Mucosa of stomach (tissue), 1 donor: ENCODE data around the gene CBY3.

Source experiments
- H3K27me3 ChIP-seq: one replicate; pipeline ENCODE4 v1.7.0; 2013; ENCODE audit warnings: mild to moderate bottlenecking, low read length; ENCODE audit not compliant: control insufficient read depth, insufficient read depth
- H3K36me3 ChIP-seq: one replicate; pipeline ENCODE4 v1.7.0; 2013; ENCODE audit warnings: low read length; ENCODE audit not compliant: control insufficient read depth, insufficient read depth
- H3K4me1 ChIP-seq: one replicate; pipeline ENCODE4 v1.7.0; 2013; ENCODE audit warnings: mild to moderate bottlenecking, low read length; ENCODE audit not compliant: control insufficient read depth, insufficient read depth
- H3K4me3 ChIP-seq: one replicate; pipeline ENCODE4 v1.7.0; 2013; ENCODE audit warnings: low read length
- H3K9ac ChIP-seq: one replicate; pipeline ENCODE4 v1.7.0; 2013; ENCODE audit warnings: mild to moderate bottlenecking, low read length, moderate library complexity
- H3K9me3 ChIP-seq: one replicate; pipeline ENCODE4 v1.7.0; 2013; ENCODE audit warnings: mild to moderate bottlenecking, low read length, moderate library complexity; ENCODE audit not compliant: control insufficient read depth
- donor health status: Pancreatic carcinoma.

Gene CBY3

DNA sequence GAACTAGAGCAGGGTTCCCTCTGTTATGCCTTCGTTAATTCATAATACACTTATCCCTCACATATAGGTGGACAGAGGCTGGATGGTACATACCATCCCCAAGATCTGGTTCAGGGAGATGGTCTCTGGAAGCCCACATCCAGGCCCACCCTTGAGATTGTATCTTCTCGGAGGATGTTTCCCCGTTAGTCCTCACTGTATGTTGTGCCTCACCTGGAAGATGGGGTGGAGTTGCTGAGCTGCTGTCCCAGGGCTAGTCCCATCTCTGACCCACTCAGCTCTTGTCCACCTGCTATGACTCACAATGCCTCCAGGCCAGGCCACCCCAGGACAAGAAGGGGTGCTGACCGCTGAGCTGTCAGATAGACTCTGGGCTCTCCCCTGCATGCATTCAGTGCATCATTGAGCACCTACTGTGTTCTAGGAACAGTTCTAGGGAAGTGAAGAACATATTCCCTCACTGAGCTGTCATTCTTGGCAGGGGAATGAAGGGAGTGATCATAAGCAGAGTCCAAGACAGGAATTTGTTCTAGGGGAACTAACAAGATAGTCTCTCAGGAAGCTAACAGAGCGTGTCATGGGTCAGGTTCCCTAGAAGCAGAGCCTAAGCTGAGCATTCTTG, at the start of gene CBY3:
Gene CBY3, minus strand, starts transcription at position 255 of the 622 bp plus-strand sequence. Its CDS starts 116 bp downstream, at position 139.
- H3K9ac ChIP-seq: no peak within 1 kb of the TSS
- no peaks in the 10 kb centered on the region for H3K36me3 ChIP-seq
- H3K9me3 ChIP-seq: no peaks in the 10 kb centered on the region
- H3K4me3 ChIP-seq: no peak within 1 kb of the TSS
- H3K27me3 ChIP-seq: no peaks in the 10 kb centered on the region
- peaks cover 22% of the 10 kb centered on the region for H3K4me1 ChIP-seq

- no peak overlapping the region for H3K4me3 ChIP-seq
- no peaks in the 10 kb centered on the region for H3K9me3 ChIP-seq
- H3K36me3 ChIP-seq: no peaks in the 10 kb centered on the region
- H3K9ac ChIP-seq: no peak overlapping the region
- H3K4me1 ChIP-seq: peaks cover 8% of the 10 kb centered on the region
- no peaks in the 10 kb centered on the region for H3K27me3 ChIP-seq
Observed at GRCh38 chr5:179730356-179730755, 49.5 kb upstream of the CBY3 start.

- Histone ChIP-seq H3K36me3 (peaks cover 3% of the 10 kb centered on the region), H3K9me3 (no peaks in the 10 kb centered on the region), H3K9ac (no peak overlapping the region), H3K4me3 (no peak overlapping the region), H3K27me3 (no peaks in the 10 kb centered on the region), H3K4me1 (peaks cover 8% of the 10 kb centered on the region)
Observed at GRCh38 chr5:179729727-179730126, 48.9 kb upstream of the CBY3 start.

DNA sequence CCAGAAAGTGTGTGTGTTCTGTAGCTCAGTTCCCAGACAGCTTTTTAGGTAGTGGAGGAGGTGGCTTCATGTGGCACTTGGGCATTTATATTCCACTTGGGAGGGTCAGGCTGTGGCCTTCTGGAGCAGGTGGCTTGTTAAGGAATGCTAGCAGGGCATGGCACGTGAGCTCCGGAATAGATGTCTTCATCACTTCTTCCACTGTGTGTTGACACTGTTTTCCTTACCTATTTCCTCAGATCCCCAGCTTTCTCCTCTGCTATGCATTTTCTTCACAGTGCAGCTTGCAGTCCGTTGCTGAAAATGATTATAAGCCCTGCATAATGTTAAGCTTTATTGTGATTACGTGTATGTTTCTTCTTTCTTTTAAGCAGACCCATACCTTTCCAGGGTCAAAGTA, 48.5 kb upstream of the CBY3 start:
- Histone ChIP-seq H3K9ac (no peak overlapping the region), H3K4me1 (peaks cover 8% of the 10 kb centered on the region), H3K27me3 (no peaks in the 10 kb centered on the region), H3K36me3 (peaks cover 7% of the 10 kb centered on the region), H3K9me3 (no peaks in the 10 kb centered on the region), H3K4me3 (no peak overlapping the region)

GRCh38 chr5:179727106-179727505, 46.3 kb upstream of the CBY3 start:
- Histone ChIP-seq H3K4me1 (peaks cover 6% of the 10 kb centered on the region), H3K9ac (no peak overlapping the region), H3K9me3 (no peaks in the 10 kb centered on the region), H3K36me3 (peaks cover 23% of the 10 kb centered on the region), H3K4me3 (no peak overlapping the region), H3K27me3 (no peaks in the 10 kb centered on the region)

- Histone ChIP-seq H3K4me1 (no peaks in the 10 kb centered on the region), H3K36me3 (peaks cover 37% of the 10 kb centered on the region), H3K27me3 (no peaks in the 10 kb centered on the region), H3K4me3 (no peak overlapping the region), H3K9ac (no peak overlapping the region), H3K9me3 (no peaks in the 10 kb centered on the region)
Observed at GRCh38 chr5:179724163-179724562, 43.3 kb upstream of the CBY3 start.

GRCh38 chr5:179720222-179720621, 39.4 kb upstream of the CBY3 start:
- Histone ChIP-seq H3K36me3 (peaks cover 45% of the 10 kb centered on the region), H3K4me3 (no peak overlapping the region), H3K27me3 (no peaks in the 10 kb centered on the region), H3K9me3 (no peaks in the 10 kb centered on the region), H3K9ac (no peak overlapping the region), H3K4me1 (no peaks in the 10 kb centered on the region)

- Histone ChIP-seq H3K9ac (no peak overlapping the region), H3K9me3 (no peaks in the 10 kb centered on the region), H3K36me3 (peaks cover 17% of the 10 kb centered on the region), H3K4me1 (no peaks in the 10 kb centered on the region), H3K27me3 (no peaks in the 10 kb centered on the region), H3K4me3 (no peak overlapping the region)
Observed at GRCh38 chr5:179716286-179716685, 35.5 kb upstream of the CBY3 start.

DNA sequence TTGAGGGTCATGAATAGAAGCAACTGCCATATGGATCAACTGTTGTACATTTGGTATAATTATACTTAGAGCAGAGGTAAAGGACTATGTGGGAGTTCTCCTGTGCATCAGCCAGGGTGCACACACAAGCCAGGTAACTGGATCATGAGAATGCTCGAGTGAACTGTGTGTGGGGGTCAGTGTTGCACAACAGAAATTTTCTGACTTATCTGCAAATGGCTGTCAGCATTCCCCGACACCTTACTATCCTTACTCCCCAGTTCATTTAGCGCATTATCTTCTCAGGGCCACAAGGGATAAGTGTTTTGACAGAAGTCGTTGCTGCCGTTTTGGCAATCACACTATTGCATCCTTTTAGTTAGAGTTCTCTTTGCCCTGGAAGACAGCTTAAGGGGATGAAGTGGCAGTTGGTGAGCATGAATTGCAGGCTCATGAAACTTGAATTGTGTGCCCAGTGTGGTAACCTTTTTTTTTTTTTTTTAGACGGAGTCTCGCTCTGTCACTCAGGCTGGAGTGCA, 19.6 kb upstream of the CBY3 start:
- no peak overlapping the region for H3K4me3 ChIP-seq
- no peaks in the 10 kb centered on the region for H3K27me3 ChIP-seq
- peak overlapping the region; percentile 99 for H3K9ac ChIP-seq
- no peaks in the 10 kb centered on the region for H3K36me3 ChIP-seq
- no peaks in the 10 kb centered on the region for H3K9me3 ChIP-seq
- H3K4me1 ChIP-seq: peaks cover 15% of the 10 kb centered on the region

- H3K4me1 ChIP-seq: peaks cover 15% of the 10 kb centered on the region
Observed at GRCh38 chr5:179699616-179700237, 18.9 kb upstream of the CBY3 start.

GRCh38 chr5:179698935-179699615, 18.2 kb upstream of the CBY3 start, which contains the start of gene CANX:
Gene CANX (plus strand): TSS chr5:179698967. CDS start chr5:179705682, 6,715 bp downstream.
- H3K27me3 ChIP-seq: no peaks in the 10 kb centered on the region
- peak within 1 kb of the TSS; percentile 99 for H3K9ac ChIP-seq
- peaks cover 15% of the 10 kb centered on the region for H3K4me1 ChIP-seq
- H3K4me3 ChIP-seq: peak within 1 kb of the TSS; percentile 77
- no peaks in the 10 kb centered on the region for H3K36me3 ChIP-seq
- H3K9me3 ChIP-seq: no peaks in the 10 kb centered on the region

More at GRCh38 chr5:179699616-179700237, 18.9 kb upstream of the CBY3 start:
- no peaks in the 10 kb centered on the region for H3K9me3 ChIP-seq
- peak overlapping the region; percentile 77 for H3K4me3 ChIP-seq
- H3K27me3 ChIP-seq: no peaks in the 10 kb centered on the region
- no peaks in the 10 kb centered on the region for H3K36me3 ChIP-seq
- H3K9ac ChIP-seq: peak overlapping the region; percentile 99
